Hepatocyte (in vitro differentiated cells): ENCODE data around the gene FUS.

Source experiments
- CTCF ChIP-seq: fragments of 200-600 bp; sonication (generic); IDR thresholded peaks from 2 replicates; pipeline ENCODE4 v1.5.1; 2016; ENCODE audit warnings: antibody characterized with exemption, mild to moderate bottlenecking; ENCODE audit not compliant: poor library complexity
- EZH2 ChIP-seq: fragments of 200-600 bp; sonication (generic); IDR thresholded peaks from 2 replicates; pipeline ENCODE4 v1.6.1; 2016; ENCODE audit warnings: antibody characterized with exemption, mild to moderate bottlenecking, borderline replicate concordance
- EZH2phosphoT487 ChIP-seq: fragments of 200-600 bp; sonication (generic); IDR thresholded peaks from one replicate; pipeline ENCODE4 v1.6.1; 2018; ENCODE audit warnings: antibody characterized with exemption, mild to moderate bottlenecking, low read depth, moderate library complexity; ENCODE audit not compliant: unreplicated experiment, severe bottlenecking

DNA sequence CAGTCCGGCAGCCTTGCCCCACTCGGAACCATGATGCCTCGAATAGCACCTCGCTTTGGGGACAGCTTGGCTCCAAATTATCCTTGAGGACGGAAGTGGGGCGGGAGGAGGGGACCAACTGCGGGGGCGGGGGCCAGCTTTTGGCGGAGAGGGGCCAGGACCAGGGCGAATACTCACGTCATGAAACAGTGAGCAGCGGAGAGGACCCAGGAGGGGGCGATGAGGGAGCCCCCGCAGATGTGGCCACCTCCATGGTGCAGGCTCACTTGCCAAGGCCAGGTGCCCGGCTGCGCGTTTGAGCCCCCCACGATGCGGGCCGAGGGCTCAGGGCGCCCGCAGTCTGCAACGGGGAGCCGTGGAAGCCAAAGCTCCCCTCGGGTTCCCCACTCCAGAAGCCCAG, 31.0 kb upstream of the FUS start:
- no peak for TF ChIP-seq EZH2
- TF ChIP-seq CTCF, result no peak
- no peak for TF ChIP-seq EZH2phosphoT487
